CD8-positive, alpha-beta memory T cell (primary cell): ENCODE measurements around the gene CRB3. TPM values are rescaled to one million over a fixed set of nuclear protein-coding genes. Genes with fewer than 3 reads are reported as not detected.
A peak's percentile ranks its signal among the peaks of the same experiment; 100 is the strongest.

Experiments used
- CTCF ChIA-PET: fragments of 350-600 bp; sonication (Branson Sonifier 250); formaldehyde crosslinking; loops from one replicate; lab custom pipeline; 2021; ENCODE audit warnings: antibody characterized with exemption; lab: Charles Lee
- POLR2A ChIA-PET: fragments of 350-600 bp; sonication (Branson Sonifier 250); formaldehyde crosslinking; loops from one replicate; lab custom pipeline; 2021; ENCODE audit warnings: antibody characterized with exemption; lab: Charles Lee
- DNase-seq, 5 donors: peaks; one replicate each; pipeline versions ENCODE4 v3.0.0 to v3.0.0-alpha.2; 2020 to 2022; ENCODE audit warnings: mixed read lengths in 1 of 5
- H3K27ac ChIP-seq: one replicate; pipeline ENCODE4 v1.7.0; 2013; ENCODE audit warnings: low read depth, mild to moderate bottlenecking, low read length, moderate library complexity
- H3K27me3 ChIP-seq: 2 replicates; pipeline ENCODE4 v1.7.0; 2013; ENCODE audit warnings: low read length, mild to moderate bottlenecking; ENCODE audit not compliant: insufficient read depth, poor library complexity, severe bottlenecking
- H3K36me3 ChIP-seq: 2 replicates; pipeline ENCODE4 v1.7.0; 2013; ENCODE audit warnings: mild to moderate bottlenecking, low read length, moderate library complexity; ENCODE audit not compliant: insufficient read depth
- H3K4me1 ChIP-seq: 2 replicates; pipeline ENCODE4 v1.7.0; 2013; ENCODE audit warnings: mild to moderate bottlenecking, low read length, moderate library complexity; ENCODE audit not compliant: insufficient read depth
- H3K4me3 ChIP-seq: 2 replicates; pipeline ENCODE4 v1.7.0; 2013; ENCODE audit warnings: mild to moderate bottlenecking, low read length
- H3K9me3 ChIP-seq: 2 replicates; pipeline ENCODE4 v1.7.0; 2013; ENCODE audit warnings: mild to moderate bottlenecking, low read length
- H3K27ac Mint-ChIP-seq, 8 donors: one replicate each; pipeline ENCODE4 v1.8.0; 2020 to 2021; ENCODE audit warnings: mixed read lengths in 8 of 8, mild to moderate bottlenecking in 6 of 8, inconsistent platforms in 3 of 8, moderate library complexity in 3 of 8
- H3K27me3 Mint-ChIP-seq, 2 donors: one replicate each; pipeline ENCODE4 v1.8.0; 2020 to 2021; ENCODE audit warnings: mixed read lengths in 2 of 2, mild to moderate bottlenecking in 1 of 2, moderate library complexity in 1 of 2
- H3K36me3 Mint-ChIP-seq, 3 donors: one replicate each; pipeline ENCODE4 v1.8.0; 2020 to 2021; ENCODE audit warnings: mixed read lengths in 3 of 3, inconsistent platforms in 1 of 3, mild to moderate bottlenecking in 1 of 3
- H3K4me1 Mint-ChIP-seq, 3 donors: one replicate each; pipeline ENCODE4 v1.8.0; 2020 to 2021; ENCODE audit warnings: mixed read lengths in 3 of 3, inconsistent platforms in 1 of 3, mild to moderate bottlenecking in 1 of 3
- H3K4me3 Mint-ChIP-seq, 7 donors: one replicate each; pipeline ENCODE4 v1.8.0; 2020 to 2021; ENCODE audit warnings: mixed read lengths in 7 of 7, mild to moderate bottlenecking in 6 of 7, moderate library complexity in 4 of 7, inconsistent platforms in 2 of 7
- H3K9me3 Mint-ChIP-seq, 5 donors: one replicate each; pipeline ENCODE4 v1.8.0; 2020 to 2022; ENCODE audit warnings: mixed read lengths in 5 of 5, mild to moderate bottlenecking in 3 of 5, moderate library complexity in 2 of 5, inconsistent platforms in 1 of 5
- polyA plus RNA-seq: library from polyadenylated mRNA; unstranded; fragments of 300-500 nt; fragmentation: Illumina TruSeq; gene quantifications from one replicate; pipeline ENCODE4 v1.2.3, GENCODE V29; 2021
- total RNA-seq, 2 experiments: library from RNA; stranded (reverse); gene quantifications; one replicate each; pipeline ENCODE4 v1.2.3, GENCODE V29; 2021

The CRB3 gene
- total and polyA plus RNA-seq, 3 experiments from 2014 or later, result 0.88 to 4.1 (median 1.8) TPM

GRCh38 chr19:6475321-6476108 is 11.4 kb downstream of the CRB3 start:
- Mint-ChIP-seq H3K27ac (peak overlapping the region in 4 of 8 donors; percentile 50 to 75 (median 64)), H3K9me3 (no peaks in the 10 kb centered on the region), H3K4me1 (peaks cover 7 to 12% (median 11%) of the 10 kb centered on the region in 3 donors), H3K36me3 (peaks cover 0 to 51% (median 0%) of the 10 kb centered on the region in 3 donors), H3K4me3 (no peak overlapping the region), H3K27me3 (no peaks in the 10 kb centered on the region)
- ChIA-PET CTCF (interaction anchor here (1.5 kb wide), 1 partner anchor 11 kb away, joined by 3 read pairs; no protein-coding TSS in a partner anchor), POLR2A (no interaction called here)
- Histone ChIP-seq H3K27me3 (no peaks in the 10 kb centered on the region), H3K27ac (no peak overlapping the region), H3K9me3 (no peaks in the 10 kb centered on the region), H3K4me3 (no peak overlapping the region), H3K4me1 (peaks cover 20% of the 10 kb centered on the region), H3K36me3 (peaks cover 25% of the 10 kb centered on the region)
- DNase-seq, result no peak

GRCh38 chr19:6476155-6476895 is 12.3 kb downstream of the CRB3 start:
- no peaks in the 10 kb centered on the region for H3K27me3 Mint-ChIP-seq
- H3K9me3 ChIP-seq, result no peaks in the 10 kb centered on the region
- H3K4me1 ChIP-seq, result peaks cover 23% of the 10 kb centered on the region
- H3K36me3 ChIP-seq, result peaks cover 25% of the 10 kb centered on the region
- ChIA-PET POLR2A (no interaction called here), CTCF (interaction anchor here (1.5 kb wide), 1 partner anchor 10 kb away, joined by 3 read pairs; no protein-coding TSS in a partner anchor)
- peaks cover 12 to 20% (median 19%) of the 10 kb centered on the region in 3 donors for H3K4me1 Mint-ChIP-seq
- H3K9me3 Mint-ChIP-seq, result no peaks in the 10 kb centered on the region
- H3K4me3 Mint-ChIP-seq, result no peak overlapping the region
- DNase-seq, result peak; percentile 55 to 71 (median 57)
- no peak overlapping the region for H3K4me3 ChIP-seq
- no peak overlapping the region for H3K27ac ChIP-seq
- peak overlapping the region in 3 of 8 donors; percentile 64 to 75 (median 68) for H3K27ac Mint-ChIP-seq
- no peaks in the 10 kb centered on the region for H3K27me3 ChIP-seq
- H3K36me3 Mint-ChIP-seq, result peaks cover 0 to 51% (median 0%) of the 10 kb centered on the region in 3 donors

GRCh38 chr19:6476896-6477431 is 12.9 kb downstream of the CRB3 start:
- ChIA-PET POLR2A (no interaction called here), CTCF (interaction anchor here (1.5 kb wide), 1 partner anchor 9 kb away, joined by 3 read pairs; no protein-coding TSS in a partner anchor)
- peaks cover 25% of the 10 kb centered on the region for H3K36me3 ChIP-seq
- no peak overlapping the region for H3K4me3 Mint-ChIP-seq
- no peak overlapping the region for H3K4me3 ChIP-seq
- no peaks in the 10 kb centered on the region for H3K27me3 ChIP-seq
- no peaks in the 10 kb centered on the region for H3K27me3 Mint-ChIP-seq
- H3K4me1 ChIP-seq, result peaks cover 25% of the 10 kb centered on the region
- H3K27ac ChIP-seq, result no peak overlapping the region
- peaks cover 16 to 26% (median 24%) of the 10 kb centered on the region in 3 donors for H3K4me1 Mint-ChIP-seq
- H3K9me3 Mint-ChIP-seq, result no peaks in the 10 kb centered on the region
- no peaks in the 10 kb centered on the region for H3K9me3 ChIP-seq
- no peak overlapping the region for H3K27ac Mint-ChIP-seq
- H3K36me3 Mint-ChIP-seq, result peaks cover 0 to 49% (median 0%) of the 10 kb centered on the region in 3 donors
- DNase-seq, result no peak

- H3K27me3 ChIP-seq, result no peaks in the 10 kb centered on the region
- H3K4me1 ChIP-seq, result peaks cover 37% of the 10 kb centered on the region
- H3K27me3 Mint-ChIP-seq, result peaks cover 0 to 1% of the 10 kb centered on the region in 2 donors
- no peak for DNase-seq
- POLR2A ChIA-PET, result interaction anchor here (0.6 kb wide), 1 partner anchor 19 kb away, joined by 7 read pairs; no protein-coding TSS in a partner anchor
- H3K4me3 ChIP-seq, result no peak overlapping the region
- H3K9me3 Mint-ChIP-seq, result no peaks in the 10 kb centered on the region
- peak overlapping the region; percentile 31 for H3K27ac ChIP-seq
- no peak overlapping the region for H3K4me3 Mint-ChIP-seq
- H3K36me3 ChIP-seq, result peaks cover 20% of the 10 kb centered on the region
- H3K27ac Mint-ChIP-seq, result peak overlapping the region in 3 of 8 donors; percentile 42 to 100 (median 94)
- H3K9me3 ChIP-seq, result no peaks in the 10 kb centered on the region
- H3K36me3 Mint-ChIP-seq, result peaks cover 0 to 42% (median 0%) of the 10 kb centered on the region in 3 donors
- H3K4me1 Mint-ChIP-seq, result peaks cover 26 to 42% (median 41%) of the 10 kb centered on the region in 3 donors
- CTCF ChIA-PET, result no interaction called here
Measured at GRCh38 chr19:6478815-6479214, 14.7 kb downstream of the CRB3 start.

GRCh38 chr19:6479836-6480398 is 15.8 kb downstream of the CRB3 start:
- H3K4me1 ChIP-seq, result peaks cover 38% of the 10 kb centered on the region
- no peaks in the 10 kb centered on the region for H3K27me3 ChIP-seq
- H3K36me3 ChIP-seq, result peaks cover 20% of the 10 kb centered on the region
- no peak for DNase-seq
- Mint-ChIP-seq H3K36me3 (peaks cover 0 to 30% (median 0%) of the 10 kb centered on the region in 3 donors), H3K27me3 (peaks cover 0 to 1% of the 10 kb centered on the region in 2 donors), H3K4me3 (peak overlapping the region; percentile 92 to 99 (median 98)), H3K27ac (peak overlapping the region; percentile 94 to 100 (median 98)), H3K9me3 (no peaks in the 10 kb centered on the region), H3K4me1 (peaks cover 26 to 42% (median 42%) of the 10 kb centered on the region in 3 donors)
- peak overlapping the region; percentile 32 for H3K4me3 ChIP-seq
- POLR2A ChIA-PET, result no interaction called here
- H3K27ac ChIP-seq, result no peak overlapping the region
- CTCF ChIA-PET, result no interaction called here
- no peaks in the 10 kb centered on the region for H3K9me3 ChIP-seq

GRCh38 chr19:6480848-6481415 is 16.9 kb downstream of the CRB3 start:
- Histone ChIP-seq H3K4me1 (peaks cover 38% of the 10 kb centered on the region), H3K27me3 (no peaks in the 10 kb centered on the region), H3K9me3 (no peaks in the 10 kb centered on the region), H3K4me3 (peak overlapping the region; percentile 77), H3K27ac (peak overlapping the region; percentile 80), H3K36me3 (peaks cover 11% of the 10 kb centered on the region)
- H3K27me3 Mint-ChIP-seq, result peaks cover 0 to 1% of the 10 kb centered on the region in 2 donors
- no peak for DNase-seq
- H3K9me3 Mint-ChIP-seq, result no peaks in the 10 kb centered on the region
- H3K4me1 Mint-ChIP-seq, result peaks cover 26 to 42% (median 42%) of the 10 kb centered on the region in 3 donors
- peak overlapping the region; percentile 92 to 99 (median 98) for H3K4me3 Mint-ChIP-seq
- H3K36me3 Mint-ChIP-seq, result peaks cover 0 to 23% (median 0%) of the 10 kb centered on the region in 3 donors
- POLR2A ChIA-PET, result interaction anchor here (0.5 to 1.6 kb wide), 8 partner anchors 9 to 1149 kb away, joined by 3 to 14 read pairs (median 6); partner anchors contain the start of genes ALKBH7, KHSRP, PET100 and XAB2
- CTCF ChIA-PET, result interaction anchor here (1.0 to 2.3 kb wide), 7 partner anchors 8 to 153 kb away, joined by 3 to 9 read pairs (median 4); partner anchors contain the start of gene TUBB4A
- peak overlapping the region; percentile 94 to 100 (median 98) for H3K27ac Mint-ChIP-seq
